GM19468 (cell line): ENCODE measurements around the gene AMBRA1.
"Not testable (repeated sequence)": the region's sequence is repeated elsewhere in the genome, so short reads cannot be mapped to it uniquely, and the experiment has no call there.

ENCODE experiments used
- ATAC-seq: cut with Tn5 transposase; IDR thresholded peaks from one replicate; pipeline ENCODE4 v1.9.1; 2021; ENCODE audit warnings: mild to moderate bottlenecking, moderate library complexity, moderate number of reproducible peaks; ENCODE audit not compliant: unreplicated experiment; ENCODE audit errors: extremely low read depth

AMBRA1 gene

GRCh38 chr11:46616551-46617133 lies 22.8 kb upstream of the AMBRA1 start:
- no peak for ATAC-seq

- ATAC-seq: no peak
Observed at GRCh38 chr11:46615756-46616155, 21.9 kb upstream of the AMBRA1 start.

- no peak for ATAC-seq
Observed at GRCh38 chr11:46612326-46612725, 18.5 kb upstream of the AMBRA1 start.

DNA sequence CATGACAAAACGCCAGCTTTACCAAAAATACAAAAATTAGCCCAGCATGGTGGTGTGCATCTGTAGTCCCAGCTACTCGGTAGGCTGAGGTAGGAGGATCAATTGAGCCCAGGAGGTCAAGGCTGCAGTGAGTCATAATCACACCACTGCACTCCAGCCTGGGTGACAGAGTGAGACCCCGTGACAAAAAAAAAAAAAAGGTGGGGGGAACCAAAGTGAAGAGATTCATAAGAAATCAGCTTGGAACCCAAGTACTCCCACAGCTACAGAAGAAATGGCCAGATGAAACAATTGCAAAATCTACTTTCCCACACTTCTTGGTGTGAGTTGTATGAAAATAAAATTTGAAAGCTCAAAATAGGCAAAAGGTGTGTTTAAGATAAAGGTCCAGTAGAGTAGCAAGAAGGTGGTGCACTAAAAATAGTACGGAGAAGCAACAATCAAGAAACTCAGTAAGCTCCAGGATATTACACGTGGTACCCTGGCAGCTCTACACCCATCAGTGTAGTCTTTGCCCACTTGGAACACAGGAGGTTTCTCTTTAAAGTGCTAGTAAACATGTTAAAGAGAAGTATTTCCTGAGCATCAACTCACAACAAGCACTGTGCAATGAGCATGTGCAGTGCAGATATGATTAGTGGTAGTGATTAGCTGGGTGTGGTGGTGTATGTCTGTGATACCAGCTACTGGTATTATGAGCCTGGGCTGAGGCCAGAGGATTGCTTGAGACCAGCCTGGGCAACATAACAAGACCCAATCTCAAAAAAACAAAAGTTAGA lies 17.9 kb upstream of the AMBRA1 start:
- no peak for ATAC-seq

- no peak for ATAC-seq
Observed at GRCh38 chr11:46609386-46609785, 15.6 kb upstream of the AMBRA1 start.

GRCh38 chr11:46607516-46607915 lies 13.7 kb upstream of the AMBRA1 start:
- ATAC-seq: no peak

GRCh38 chr11:46604796-46605195 lies 11.0 kb upstream of the AMBRA1 start:
- no peak for ATAC-seq

- no peak for ATAC-seq
Observed at GRCh38 chr11:46603704-46604308, 10.0 kb upstream of the AMBRA1 start.

DNA sequence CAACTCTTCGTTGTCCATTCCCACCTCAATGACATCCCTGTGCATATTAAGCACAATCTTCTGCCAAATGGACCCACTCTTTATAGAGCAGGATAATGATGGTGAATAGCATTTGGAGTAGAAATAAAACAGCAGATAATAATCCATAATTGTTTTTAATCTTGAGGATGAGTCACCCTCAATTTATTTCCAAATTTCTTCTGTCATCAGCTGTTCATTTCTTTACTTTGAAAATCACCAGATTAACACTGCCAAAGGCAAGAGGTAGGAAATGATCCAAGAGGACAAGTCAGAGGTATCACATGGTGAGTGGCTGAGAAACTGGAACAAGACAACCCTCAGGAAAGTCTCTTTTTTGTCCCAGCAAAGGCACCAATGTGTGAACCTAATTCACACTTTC lies 7.3 kb upstream of the AMBRA1 start:
- no peak for ATAC-seq

DNA sequence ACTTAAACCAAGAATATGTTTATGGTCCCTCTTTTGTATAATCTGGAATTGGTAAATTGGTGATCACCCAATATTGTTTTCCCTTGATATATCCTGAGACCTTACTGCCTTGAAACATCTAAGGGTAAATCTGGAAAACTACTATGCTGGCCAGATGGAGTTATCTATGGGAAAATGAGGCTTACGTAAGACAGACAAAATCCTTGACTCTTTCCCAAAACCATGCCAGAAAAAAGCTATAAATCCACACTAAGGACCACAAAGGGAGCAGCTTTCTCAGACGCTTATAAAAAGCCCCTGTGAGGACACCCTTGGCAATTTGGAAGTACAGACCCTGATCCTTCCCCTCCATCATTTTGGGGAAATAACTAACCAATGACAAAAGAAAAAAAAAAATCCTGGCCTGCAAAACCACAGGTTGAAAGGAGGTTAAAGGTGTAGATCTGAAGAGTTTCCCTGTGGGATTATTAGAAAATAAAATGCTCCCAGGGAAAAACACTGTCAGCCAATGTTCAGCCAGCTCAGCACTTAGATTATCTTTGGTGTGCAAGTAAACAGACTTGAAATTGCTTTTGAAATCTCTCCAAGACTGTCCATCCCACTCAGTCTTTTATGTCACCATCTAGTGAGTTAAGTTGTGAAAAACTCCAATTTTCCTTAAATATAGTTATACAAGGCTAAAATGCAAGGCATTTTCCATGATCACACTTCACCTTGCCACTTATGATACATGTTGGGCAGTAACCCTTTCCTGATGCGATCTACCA lies 6.6 kb upstream of the AMBRA1 start:
- ATAC-seq: no peak

DNA sequence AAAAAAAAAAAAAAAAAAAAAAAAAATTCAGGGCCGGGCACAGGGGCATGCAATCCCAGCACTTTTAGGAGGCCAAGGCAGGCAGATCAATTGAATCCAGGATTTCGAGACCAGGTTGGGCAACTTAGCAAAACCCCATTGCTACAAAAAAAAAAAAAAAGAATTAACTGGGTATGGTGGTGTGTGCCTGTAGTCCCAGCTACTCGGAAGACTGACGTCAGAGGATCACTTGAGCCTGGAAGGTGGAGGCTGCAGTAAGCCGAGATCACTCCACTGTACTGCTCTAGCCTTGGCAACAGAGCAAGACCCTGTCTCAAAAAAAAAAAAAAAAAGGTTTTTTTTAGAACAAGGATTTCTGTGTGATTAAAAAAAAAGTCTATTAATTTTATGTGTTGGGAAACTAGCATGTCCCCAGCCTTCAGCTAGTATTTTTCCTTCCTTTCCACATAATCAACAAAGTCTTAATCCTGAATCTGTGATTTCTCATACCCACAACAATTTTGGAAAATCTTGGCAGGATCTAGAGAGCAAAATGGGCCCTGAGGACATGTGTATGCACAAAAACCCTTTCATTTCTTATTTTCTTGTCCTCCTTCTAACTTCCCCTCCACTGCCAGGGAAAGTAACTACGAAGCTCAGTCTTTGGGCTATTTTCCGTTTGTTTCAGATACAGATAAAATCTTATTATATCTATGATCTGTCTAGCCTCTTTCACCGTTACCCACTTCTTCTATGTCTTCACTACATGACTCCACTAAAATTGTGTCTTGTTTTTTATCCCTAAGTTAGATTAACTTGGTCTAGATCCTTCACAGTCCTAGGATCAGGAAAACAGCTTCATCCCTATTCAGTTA lies 5.7 kb upstream of the AMBRA1 start:
- no peak for ATAC-seq

DNA sequence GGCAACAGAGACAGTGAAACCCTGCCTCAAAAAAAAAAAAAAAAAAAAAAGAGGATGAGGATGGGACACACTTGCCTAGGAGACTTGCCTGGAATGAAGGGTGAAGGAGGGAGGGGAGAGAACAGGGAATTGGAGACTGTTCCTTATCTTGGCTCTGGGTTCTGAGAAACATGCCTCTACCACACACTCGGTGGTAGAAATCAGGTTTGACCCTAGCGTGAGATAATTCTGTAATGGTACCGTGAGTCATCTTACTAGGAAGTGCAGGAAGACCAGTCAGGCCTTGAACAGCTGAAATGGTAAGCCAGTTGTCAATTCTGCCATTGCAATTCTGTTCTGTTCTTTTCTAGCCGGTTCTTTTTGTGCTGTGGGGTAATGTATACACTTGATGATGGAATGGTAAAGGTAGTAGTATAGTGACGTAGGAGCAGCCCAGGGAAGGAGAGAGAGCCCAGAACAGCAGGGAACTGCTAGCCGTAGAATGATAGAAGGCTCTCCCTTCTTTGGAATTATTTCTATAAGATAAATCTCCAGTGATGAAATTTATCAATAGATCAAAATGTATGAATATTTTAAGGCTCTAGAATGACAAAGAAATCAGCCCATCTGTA lies 3.9 kb upstream of the AMBRA1 start:
- ATAC-seq: no peak

GRCh38 chr11:46597155-46597554 lies 3.3 kb upstream of the AMBRA1 start:
- ATAC-seq: no peak

DNA sequence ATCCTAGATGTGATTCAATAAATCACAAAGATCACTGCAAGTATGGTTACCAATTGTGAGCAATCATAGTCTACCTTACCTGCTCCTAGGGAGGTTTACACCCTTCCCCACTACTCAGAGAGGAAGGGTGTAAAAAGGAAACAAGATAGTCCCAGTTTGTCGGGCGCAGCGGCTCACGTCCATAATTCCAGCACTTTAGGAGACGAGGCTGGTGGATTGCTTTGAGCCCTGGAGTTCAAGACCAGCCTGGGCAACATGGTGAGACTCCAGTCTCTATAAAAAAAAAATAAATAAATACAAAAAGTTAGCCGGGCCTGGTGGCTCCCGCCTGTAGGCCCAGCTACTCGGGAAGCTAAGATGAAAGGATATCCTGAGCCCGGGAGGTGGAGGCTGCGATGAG lies 962 bp upstream of the AMBRA1 start:
- ATAC-seq: no peak

- no peak for ATAC-seq
Observed at GRCh38 chr11:46594374-46594700, 514 bp upstream of the AMBRA1 start.

- no peak for ATAC-seq
Observed at GRCh38 chr11:46590740-46591605, 2.9 kb downstream of the AMBRA1 start.

- no peak for ATAC-seq
Observed at GRCh38 chr11:46588915-46589314, 4.9 kb downstream of the AMBRA1 start.

DNA sequence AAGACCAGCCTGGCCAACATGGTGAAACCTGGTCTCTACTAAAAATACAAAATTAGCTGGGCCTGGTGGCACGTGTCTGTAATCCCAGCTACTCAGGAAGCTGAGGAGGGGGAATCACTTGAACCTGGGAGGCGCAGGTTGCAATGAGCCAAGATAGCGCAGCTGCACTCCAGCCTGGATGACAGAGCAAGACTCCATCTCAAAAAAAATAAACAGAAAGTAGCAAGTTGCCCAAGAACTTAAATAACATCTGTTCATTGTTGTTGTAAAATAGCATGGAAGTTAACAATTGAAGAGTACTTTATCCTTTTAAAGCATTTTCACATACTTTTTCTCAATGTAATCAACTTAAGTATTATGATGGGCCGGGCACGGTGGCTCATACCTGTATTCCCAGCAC lies 5.7 kb downstream of the AMBRA1 start:
- ATAC-seq: no peak

DNA sequence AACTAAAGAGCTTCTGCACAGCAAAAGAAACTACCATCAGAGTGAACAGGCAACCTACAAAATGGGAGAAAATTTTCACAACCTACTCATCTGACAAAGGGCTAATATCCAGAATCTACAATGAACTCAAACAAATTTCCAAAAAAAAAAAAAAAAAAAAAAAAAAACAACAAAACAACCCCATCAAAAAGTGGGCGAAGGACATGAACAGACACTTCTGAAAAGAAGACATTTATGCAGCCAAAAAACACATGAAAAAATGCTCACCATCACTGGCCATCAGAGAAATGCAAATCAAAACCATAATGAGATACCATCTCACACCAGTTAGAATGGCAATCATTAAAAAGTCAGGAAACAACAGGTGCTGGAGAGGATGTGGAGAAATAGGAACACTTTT lies 10.3 kb downstream of the AMBRA1 start:
- ATAC-seq: not testable (repeated sequence)
